SK-N-MC (cell line): ENCODE measurements around the gene EPS15.

Experiments used
- EZH2 ChIP-seq: fragments of 200-600 bp; sonication (generic); IDR thresholded peaks from one replicate; pipeline ENCODE4 v1.6.1; 2017; ENCODE audit warnings: antibody characterized with exemption
- FOXP2 ChIP-seq: optimal IDR thresholded peaks from 2 replicates; pipeline ENCODE3; 2011; ENCODE audit warnings: mild to moderate bottlenecking, moderate library complexity; ENCODE audit not compliant: insufficient read depth; ENCODE audit errors: extremely low read length, control extremely low read depth
- POLR2AphosphoS5 ChIP-seq: IDR thresholded peaks from 2 replicates; pipeline ENCODE4 v1.6.1; 2012; ENCODE audit warnings: mild to moderate bottlenecking, low read depth, low read length, borderline replicate concordance

DNA sequence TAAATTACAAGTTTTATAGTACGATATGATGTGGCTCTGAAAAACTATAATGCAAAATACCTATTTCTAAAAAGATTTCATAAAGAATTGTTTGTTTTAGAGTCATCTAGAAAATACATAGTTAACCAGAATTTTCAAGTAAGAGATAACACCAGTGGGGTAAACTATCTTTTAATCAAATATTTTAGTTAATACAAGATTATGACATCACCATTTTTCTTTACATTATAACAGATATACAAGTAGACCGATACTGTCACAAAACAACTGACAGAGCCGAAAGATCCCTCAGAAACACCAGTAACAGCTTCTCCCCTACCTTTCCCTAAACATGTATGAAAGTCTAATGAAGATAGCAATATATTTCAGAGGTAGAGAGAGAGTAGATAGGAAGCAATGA lies 54.2 kb downstream of the EPS15 start:
- TF ChIP-seq EZH2 (no peak), POLR2AphosphoS5 (no peak), FOXP2 (no peak)
